NB4 (cell line): ENCODE measurements around the gene ADI1.

Source experiments
- DNase-seq: peaks from one replicate; pipeline ENCODE4 v3.0.0; 2010; ENCODE audit warnings: low read depth
- H3K4me3 ChIP-seq: one replicate; pipeline ENCODE4 v1.5.1; 2011; ENCODE audit warnings: mild to moderate bottlenecking, low read depth, low read length, moderate library complexity
- CTCF ChIP-seq: IDR thresholded peaks from one replicate; pipeline ENCODE4 v1.5.1; 2012; ENCODE audit warnings: low read depth, low read length
- MAX ChIP-seq: IDR thresholded peaks from 2 replicates; pipeline ENCODE4 v1.6.1; 2011; ENCODE audit warnings: low read depth, low read length
- MYC ChIP-seq: IDR thresholded peaks from 2 replicates; pipeline ENCODE4 v1.6.1; 2011; ENCODE audit warnings: low read depth, low read length
- POLR2A ChIP-seq: IDR thresholded peaks from 2 replicates; pipeline ENCODE4 v1.6.1; 2011; ENCODE audit warnings: mild to moderate bottlenecking; ENCODE audit not compliant: insufficient read length; ENCODE audit errors: extremely low read depth

Gene ADI1

GRCh38 chr2:3481736-3482362 lies 37.5 kb downstream of the ADI1 start:
- H3K4me3 ChIP-seq = no peak overlapping the region
- TF ChIP-seq POLR2A (no peak), MAX (no peak), CTCF (no peak), MYC (no peak)
- DNase-seq = no peak

GRCh38 chr2:3481011-3481400 lies 38.3 kb downstream of the ADI1 start:
- no peak overlapping the region for H3K4me3 ChIP-seq
- TF ChIP-seq MYC (no peak), CTCF (no peak), POLR2A (no peak), MAX (no peak)
- DNase-seq = no peak

GRCh38 chr2:3480352-3481010 lies 38.9 kb downstream of the ADI1 start:
- no peak for DNase-seq
- no peak overlapping the region for H3K4me3 ChIP-seq
- TF ChIP-seq MYC = no peak
- TF ChIP-seq CTCF = no peak
- no peak for TF ChIP-seq POLR2A
- TF ChIP-seq MAX = no peak

- no peak overlapping the region for H3K4me3 ChIP-seq
- no peak for DNase-seq
- TF ChIP-seq POLR2A (no peak), MYC (no peak)
Observed at GRCh38 chr2:3479430-3480320, 39.7 kb downstream of the ADI1 start.

GRCh38 chr2:3478846-3479385 lies 40.4 kb downstream of the ADI1 start:
- DNase-seq = no peak
- TF ChIP-seq CTCF = no peak
- TF ChIP-seq MAX = no peak
- TF ChIP-seq POLR2A = no peak
- no peak overlapping the region for H3K4me3 ChIP-seq

GRCh38 chr2:3476985-3477327 lies 42.4 kb downstream of the ADI1 start:
- no peak overlapping the region for H3K4me3 ChIP-seq
- TF ChIP-seq MYC (no peak), CTCF (no peak), MAX (no peak), POLR2A (no peak)
- no peak for DNase-seq
